ENCODE measurements around the gene BMPR2. TPM values are rescaled to one million over a fixed set of nuclear protein-coding genes. Genes with fewer than 3 reads are reported as not detected.

The BMPR2 gene
- polyA plus RNA-seq, 1 of the 3 experiments (the other 2 are of a cell fraction): 10.2 TPM

DNA sequence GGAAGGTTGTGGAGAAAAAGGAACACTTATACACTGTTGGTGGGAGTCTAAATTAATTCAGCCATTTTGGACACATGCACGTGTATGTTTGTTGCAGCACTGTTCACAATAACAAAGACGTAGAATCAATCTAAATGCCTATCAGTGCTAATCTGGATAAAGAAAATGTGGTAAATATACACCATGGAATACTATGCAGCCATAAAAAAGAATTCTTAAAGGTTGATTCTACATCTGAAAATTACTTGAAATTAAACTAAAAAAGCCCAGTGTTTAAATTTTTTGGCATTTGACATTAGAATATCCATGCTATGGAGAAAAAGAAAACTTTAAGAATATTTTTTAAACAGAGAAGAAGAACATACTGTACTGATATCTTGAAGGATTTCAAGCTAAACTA, 84.0 kb downstream of the BMPR2 start:
- Histone ChIP-seq H3K9ac (no peak overlapping the region), H3K4me3 (ENCODE audit: low read depth in 2 of 2, low read length in 1 of 2) (no peak overlapping the region), H3K36me3 (replicated peaks in 1 of 2; ENCODE audit: control insufficient read depth in 1 of 2, insufficient read depth in 2 of 2, low read length in 1 of 2) (peaks cover 0 to 17% of the 10 kb centered on the region in 2 experiments), H3K9me3 (no peaks in the 10 kb centered on the region), H3F3A (replicated peaks; ENCODE audit: insufficient read depth) (no peaks in the 10 kb centered on the region), H3K79me2 (ENCODE audit: insufficient read depth) (peaks cover 94% of the 10 kb centered on the region), H3K4me2 (no peak overlapping the region), H4K20me1 (ENCODE audit: insufficient read depth) (peaks cover 9% of the 10 kb centered on the region), H3K27me3 (ENCODE audit: insufficient read depth) (no peaks in the 10 kb centered on the region), H3K27ac (ENCODE audit: low read depth in 2 of 2, low read length in 1 of 2) (no peak overlapping the region), H3K9me2 (no peaks in the 10 kb centered on the region), H2AFZ (ENCODE audit: low read depth) (no peak overlapping the region), H3K4me1 (ENCODE audit: control insufficient read depth in 1 of 2, insufficient read depth in 2 of 2, low read depth in 1 of 2, low read length in 1 of 2) (no peaks in the 10 kb centered on the region)
- CTCF ChIA-PET: no interaction called here
- TF ChIP-seq MXI1 (IDR thresholded peaks at IDR 0.05; ENCODE audit: low read depth, low read length) (no peak), FOSL2 (IDR thresholded peaks at IDR 0.05; ENCODE audit: borderline replicate concordance, low read depth) (no peak), POLR2AphosphoS5 (IDR thresholded peaks at IDR 0.05; ENCODE audit: low read depth, low read length) (no peak), EP300 (IDR thresholded peaks at IDR 0.05; ENCODE audit: borderline replicate concordance in 1 of 2, low read depth in 1 of 2, low read length in 1 of 2) (no peak), SIN3A (IDR thresholded peaks at IDR 0.05; ENCODE audit: borderline replicate concordance, low read depth, low read length) (no peak), TCF12 (IDR thresholded peaks at IDR 0.05) (no peak), RFX5 (IDR thresholded peaks at IDR 0.05; ENCODE audit: low read length) (no peak), SMC3 (IDR thresholded peaks at IDR 0.05; ENCODE audit: low read depth, low read length) (no peak), RXRA (IDR thresholded peaks at IDR 0.05; ENCODE audit: borderline replicate concordance, low read depth) (no peak), EZH2phosphoT487 (IDR thresholded peaks at IDR 0.05; ENCODE audit: borderline replicate concordance, low read depth) (no peak), NRF1 (IDR thresholded peaks at IDR 0.05; ENCODE audit: low read depth, low read length) (no peak), MEF2A (IDR thresholded peaks at IDR 0.05; ENCODE audit: borderline replicate concordance, low read depth) (no peak)
- TF ChIP-seq, protein P1, sequence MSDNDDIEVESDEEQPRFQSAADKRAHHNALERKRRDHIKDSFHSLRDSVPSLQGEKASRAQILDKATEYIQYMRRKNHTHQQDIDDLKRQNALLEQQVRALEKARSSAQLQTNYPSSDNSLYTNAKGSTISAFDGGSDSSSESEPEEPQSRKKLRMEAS (IDR thresholded peaks at IDR 0.05; ENCODE audit: low read depth): no peak
- TF ChIP-seq, protein P2, sequence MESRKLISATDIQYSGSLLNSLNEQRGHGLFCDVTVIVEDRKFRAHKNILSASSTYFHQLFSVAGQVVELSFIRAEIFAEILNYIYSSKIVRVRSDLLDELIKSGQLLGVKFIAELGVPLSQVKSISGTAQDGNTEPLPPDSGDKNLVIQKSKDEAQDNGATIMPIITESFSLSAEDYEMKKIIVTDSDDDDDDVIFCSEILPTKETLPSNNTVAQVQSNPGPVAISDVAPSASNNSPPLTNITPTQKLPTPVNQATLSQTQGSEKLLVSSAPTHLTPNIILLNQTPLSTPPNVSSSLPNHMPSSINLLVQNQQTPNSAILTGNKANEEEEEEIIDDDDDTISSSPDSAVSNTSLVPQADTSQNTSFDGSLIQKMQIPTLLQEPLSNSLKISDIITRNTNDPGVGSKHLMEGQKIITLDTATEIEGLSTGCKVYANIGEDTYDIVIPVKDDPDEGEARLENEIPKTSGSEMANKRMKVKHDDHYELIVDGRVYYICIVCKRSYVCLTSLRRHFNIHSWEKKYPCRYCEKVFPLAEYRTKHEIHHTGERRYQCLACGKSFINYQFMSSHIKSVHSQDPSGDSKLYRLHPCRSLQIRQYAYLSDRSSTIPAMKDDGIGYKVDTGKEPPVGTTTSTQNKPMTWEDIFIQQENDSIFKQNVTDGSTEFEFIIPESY (IDR thresholded peaks at IDR 0.05; ENCODE audit: borderline replicate concordance, low read depth): no peak
- TF ChIP-seq, protein P3, sequence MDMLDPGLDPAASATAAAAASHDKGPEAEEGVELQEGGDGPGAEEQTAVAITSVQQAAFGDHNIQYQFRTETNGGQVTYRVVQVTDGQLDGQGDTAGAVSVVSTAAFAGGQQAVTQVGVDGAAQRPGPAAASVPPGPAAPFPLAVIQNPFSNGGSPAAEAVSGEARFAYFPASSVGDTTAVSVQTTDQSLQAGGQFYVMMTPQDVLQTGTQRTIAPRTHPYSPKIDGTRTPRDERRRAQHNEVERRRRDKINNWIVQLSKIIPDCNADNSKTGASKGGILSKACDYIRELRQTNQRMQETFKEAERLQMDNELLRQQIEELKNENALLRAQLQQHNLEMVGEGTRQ (IDR thresholded peaks at IDR 0.05; ENCODE audit: borderline replicate concordance, low read depth, low read length): no peak
- TF ChIP-seq, protein P4, sequence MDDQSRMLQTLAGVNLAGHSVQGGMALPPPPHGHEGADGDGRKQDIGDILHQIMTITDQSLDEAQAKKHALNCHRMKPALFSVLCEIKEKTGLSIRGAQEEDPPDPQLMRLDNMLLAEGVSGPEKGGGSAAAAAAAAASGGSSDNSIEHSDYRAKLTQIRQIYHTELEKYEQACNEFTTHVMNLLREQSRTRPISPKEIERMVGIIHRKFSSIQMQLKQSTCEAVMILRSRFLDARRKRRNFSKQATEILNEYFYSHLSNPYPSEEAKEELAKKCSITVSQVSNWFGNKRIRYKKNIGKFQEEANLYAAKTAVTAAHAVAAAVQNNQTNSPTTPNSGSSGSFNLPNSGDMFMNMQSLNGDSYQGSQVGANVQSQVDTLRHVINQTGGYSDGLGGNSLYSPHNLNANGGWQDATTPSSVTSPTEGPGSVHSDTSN (IDR thresholded peaks at IDR 0.05): no peak
- WGBS (ENCODE audit: low lambda C conversion rate): 93% methylated on average over 2 of the region's 2 CpGs
- no peak for DNase-seq
- POLR2A ChIA-PET: no interaction called here
